ENCODE measurements around the gene TNK2. TPM values are rescaled to one million over a fixed set of nuclear protein-coding genes. Genes with fewer than 3 reads are reported as not detected.
"Not testable (repeated sequence)": the region's sequence is repeated elsewhere in the genome, so short reads cannot be mapped to it uniquely, and the experiment has no call there.

The TNK2 gene
- total and polyA plus RNA-seq, 2 experiments from 2014 or later = 3.2 to 12.3 TPM

- H4K20me1 ChIP-seq (ENCODE audit: insufficient read depth); H3K36me3 ChIP-seq (ENCODE audit: low read depth); H2AFZ ChIP-seq; H3K9ac ChIP-seq; H3K9me3 ChIP-seq (ENCODE audit: low read depth); in situ Hi-C loops (cut with MboI); H3K4me1 ChIP-seq (ENCODE audit: insufficient read depth); DNase-seq; H3K27me3 ChIP-seq (replicated peaks; ENCODE audit: insufficient read depth); H3K4me3 ChIP-seq; H3K9me2 ChIP-seq (ENCODE audit: insufficient read depth); H3F3A ChIP-seq (ENCODE audit: insufficient read depth); H3K4me2 ChIP-seq (ENCODE audit: unreplicated experiment); H3K27ac ChIP-seq; H3K79me2 ChIP-seq (ENCODE audit: insufficient read depth): not testable (repeated sequence)
- 91 to 93% methylated on average over 6 of the region's 6 CpGs for WGBS, 2 experiments (ENCODE audit: low coverage in 1 of 2, low lambda C conversion rate in 2 of 2, missing lambda C conversion rate in 2 of 2)
Measured at GRCh38 chr3:195933044-195933430, 24.7 kb upstream of the TNK2 start.

GRCh38 chr3:195932418-195933043 lies 24.2 kb upstream of the TNK2 start:
- TF ChIP-seq EZH2 (IDR thresholded peaks at IDR 0.05; ENCODE audit: insufficient read depth, poor library complexity, severe bottlenecking) (no peak), EZH2phosphoT487 (IDR thresholded peaks at IDR 0.05; ENCODE audit: insufficient read depth, low read depth) (no peak)
- H3K27me3 ChIP-seq (replicated peaks; ENCODE audit: insufficient read depth) = no peaks in the 10 kb centered on the region
- no peaks in the 10 kb centered on the region for H3K4me1 ChIP-seq (ENCODE audit: insufficient read depth)
- no peak overlapping the region for H3K9ac ChIP-seq
- no peaks in the 10 kb centered on the region for H3K36me3 ChIP-seq (ENCODE audit: low read depth)
- DNase-seq = no peak
- no peak overlapping the region for H3K4me2 ChIP-seq (ENCODE audit: unreplicated experiment)
- no peak overlapping the region for H3K4me3 ChIP-seq
- WGBS, 2 experiments (ENCODE audit: low coverage in 1 of 2, low lambda C conversion rate in 2 of 2, missing lambda C conversion rate in 2 of 2) = 91 to 94% methylated on average over 9 of the region's 9 CpGs
- H3K27ac ChIP-seq = no peak overlapping the region
- no peak overlapping the region for H2AFZ ChIP-seq
- no peaks in the 10 kb centered on the region for H3K9me3 ChIP-seq (ENCODE audit: low read depth)
- no peaks in the 10 kb centered on the region for H3K79me2 ChIP-seq (ENCODE audit: insufficient read depth)
- no peaks in the 10 kb centered on the region for H3K9me2 ChIP-seq (ENCODE audit: insufficient read depth)
- no peaks in the 10 kb centered on the region for H3F3A ChIP-seq (ENCODE audit: insufficient read depth)
- in situ Hi-C loops (cut with MboI) = no loop called here
- no peaks in the 10 kb centered on the region for H4K20me1 ChIP-seq (ENCODE audit: insufficient read depth)

DNA sequence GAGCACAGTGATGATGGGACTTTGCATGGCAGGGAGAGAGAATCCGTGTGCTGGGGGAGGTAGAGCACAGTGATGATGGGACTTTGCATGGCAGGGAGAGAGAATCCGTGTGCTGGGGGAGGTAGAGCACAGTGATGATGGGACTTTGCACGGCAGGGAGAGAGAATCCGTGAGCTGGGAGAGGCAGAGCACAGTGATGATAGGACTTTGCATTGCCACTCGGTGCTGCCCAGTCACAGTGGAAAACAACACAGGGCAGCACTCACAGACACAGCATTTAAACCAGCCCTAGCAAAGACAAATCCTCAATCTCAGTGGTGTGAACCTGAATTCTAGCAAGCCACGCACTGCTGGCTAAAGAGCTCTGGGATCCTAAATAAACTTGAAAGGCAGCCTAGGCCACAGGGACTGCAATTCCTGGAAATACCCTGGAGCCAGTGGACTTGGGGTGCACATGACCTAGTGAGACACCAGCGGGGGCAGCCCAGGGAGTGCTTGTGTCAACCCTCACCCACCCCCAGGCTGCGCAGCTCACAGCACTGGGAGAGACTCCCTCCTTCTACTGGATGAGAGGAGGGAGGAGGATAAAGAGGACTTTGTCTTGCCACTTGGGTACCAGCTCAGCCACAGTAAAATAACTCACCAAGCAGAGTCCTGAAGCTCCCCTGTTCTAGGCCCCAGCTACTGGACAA lies 23.4 kb upstream of the TNK2 start:
- in situ Hi-C loops (cut with MboI) = no loop called here
- 67 to 68% methylated on average over 8 of the region's 8 CpGs for WGBS, 2 experiments (ENCODE audit: low coverage in 1 of 2, low lambda C conversion rate in 2 of 2, missing lambda C conversion rate in 2 of 2)

GRCh38 chr3:195929452-195929851 lies 21.1 kb upstream of the TNK2 start:
- in situ Hi-C loops (cut with MboI) = no loop called here
- Histone ChIP-seq H3K27me3 (replicated peaks; ENCODE audit: insufficient read depth) (no peaks in the 10 kb centered on the region), H3K4me3 (no peak overlapping the region), H3K36me3 (ENCODE audit: low read depth) (no peaks in the 10 kb centered on the region), H3F3A (ENCODE audit: insufficient read depth) (no peaks in the 10 kb centered on the region), H3K79me2 (ENCODE audit: insufficient read depth) (no peaks in the 10 kb centered on the region), H3K9ac (no peak overlapping the region), H3K9me2 (ENCODE audit: insufficient read depth) (no peaks in the 10 kb centered on the region), H3K4me2 (ENCODE audit: unreplicated experiment) (no peak overlapping the region), H3K27ac (no peak overlapping the region), H4K20me1 (ENCODE audit: insufficient read depth) (no peaks in the 10 kb centered on the region), H3K4me1 (ENCODE audit: insufficient read depth) (no peaks in the 10 kb centered on the region), H2AFZ (no peak overlapping the region), H3K9me3 (ENCODE audit: low read depth) (no peaks in the 10 kb centered on the region)
- no peak for DNase-seq
- 65 to 76% methylated on average over 3 of the region's 3 CpGs for WGBS, 2 experiments (ENCODE audit: low coverage in 1 of 2, low lambda C conversion rate in 2 of 2, missing lambda C conversion rate in 2 of 2)
- TF ChIP-seq EZH2phosphoT487 (IDR thresholded peaks at IDR 0.05; ENCODE audit: insufficient read depth, low read depth) = no peak
- no peak for TF ChIP-seq EZH2 (IDR thresholded peaks at IDR 0.05; ENCODE audit: insufficient read depth, poor library complexity, severe bottlenecking)

More for the DNA sequence above, 23.4 kb upstream of the TNK2 start:
- DNase-seq = no peak
- H3K36me3 ChIP-seq (ENCODE audit: low read depth) = no peaks in the 10 kb centered on the region
- no peaks in the 10 kb centered on the region for H3F3A ChIP-seq (ENCODE audit: insufficient read depth)
- no peaks in the 10 kb centered on the region for H3K9me2 ChIP-seq (ENCODE audit: insufficient read depth)
- no peaks in the 10 kb centered on the region for H3K9me3 ChIP-seq (ENCODE audit: low read depth)
- no peak overlapping the region for H2AFZ ChIP-seq
- H3K27ac ChIP-seq = no peak overlapping the region
- H3K9ac ChIP-seq = no peak overlapping the region
- no peaks in the 10 kb centered on the region for H3K4me1 ChIP-seq (ENCODE audit: insufficient read depth)
- no peaks in the 10 kb centered on the region for H3K79me2 ChIP-seq (ENCODE audit: insufficient read depth)
- TF ChIP-seq EZH2 (IDR thresholded peaks at IDR 0.05; ENCODE audit: insufficient read depth, poor library complexity, severe bottlenecking) = no peak
- no peak for TF ChIP-seq EZH2phosphoT487 (IDR thresholded peaks at IDR 0.05; ENCODE audit: insufficient read depth, low read depth)
- H4K20me1 ChIP-seq (ENCODE audit: insufficient read depth) = no peaks in the 10 kb centered on the region
- no peak overlapping the region for H3K4me3 ChIP-seq
- H3K27me3 ChIP-seq (replicated peaks; ENCODE audit: insufficient read depth) = no peaks in the 10 kb centered on the region
- no peak overlapping the region for H3K4me2 ChIP-seq (ENCODE audit: unreplicated experiment)

Measured in GM23248 (cell line).